WERI-Rb-1 (cell line): ENCODE measurements around the gene AFG1L.

ENCODE experiments used
- DNase-seq: peaks from one replicate; pipeline ENCODE4 v3.0.0-alpha.2; 2020
- H3K27ac ChIP-seq: fragments of 250-450 bp; sonication (Bioruptor Pico); 2 replicates; pipeline ENCODE4 v1.5.1; 2020; ENCODE audit warnings: mild to moderate bottlenecking, moderate library complexity
- H3K27me3 ChIP-seq: fragments of 250-450 bp; sonication (Bioruptor Pico); 2 replicates; pipeline ENCODE4 v1.5.1; 2021; ENCODE audit warnings: mild to moderate bottlenecking, low read depth, moderate library complexity; ENCODE audit not compliant: insufficient read depth, severe bottlenecking
- H3K36me3 ChIP-seq: fragments of 250-450 bp; sonication (Bioruptor Pico); 2 replicates; pipeline ENCODE4 v1.5.1; 2020; ENCODE audit warnings: mild to moderate bottlenecking, moderate library complexity
- H3K4me3 ChIP-seq: 2 replicates; pipeline ENCODE4 v1.5.1; 2011; ENCODE audit warnings: low read depth, mild to moderate bottlenecking, control low read depth, low read length
- H3K9me3 ChIP-seq: fragments of 250-450 bp; sonication (Bioruptor Pico); 2 replicates; pipeline ENCODE4 v1.5.1; 2021; ENCODE audit warnings: mild to moderate bottlenecking, moderate library complexity; ENCODE audit not compliant: severe bottlenecking
- TF ChIP-seq, protein P1 (sequence below): IDR thresholded peaks from 2 replicates; pipeline ENCODE4 v1.5.1; 2011; ENCODE audit warnings: low read depth, mild to moderate bottlenecking, control low read depth, inconsistent platforms, low read length

Gene AFG1L

DNA sequence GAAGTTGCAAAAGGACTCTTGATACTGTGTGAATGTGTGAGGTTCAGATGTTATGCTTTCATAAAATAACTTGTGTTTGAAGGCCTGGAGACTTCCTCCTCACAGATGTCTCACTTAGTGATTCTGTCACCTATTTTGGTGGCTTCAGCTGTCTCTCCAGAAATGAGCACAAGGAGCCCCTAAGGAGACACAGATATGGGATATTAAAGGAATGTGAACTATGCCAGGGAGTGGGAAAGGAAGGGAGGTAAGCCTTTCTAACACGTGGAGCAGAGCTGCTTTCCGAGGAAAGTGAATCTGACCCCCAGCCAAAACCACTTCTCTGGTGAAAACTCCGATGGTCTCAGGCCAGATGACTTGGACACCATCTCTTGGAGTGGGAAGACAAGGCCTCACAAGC lies 255.4 kb downstream of the AFG1L start:
- H3K36me3 ChIP-seq: no peaks in the 10 kb centered on the region
- H3K4me3 ChIP-seq: no peak overlapping the region
- H3K27ac ChIP-seq: no peak overlapping the region
- TF ChIP-seq, protein P1, sequence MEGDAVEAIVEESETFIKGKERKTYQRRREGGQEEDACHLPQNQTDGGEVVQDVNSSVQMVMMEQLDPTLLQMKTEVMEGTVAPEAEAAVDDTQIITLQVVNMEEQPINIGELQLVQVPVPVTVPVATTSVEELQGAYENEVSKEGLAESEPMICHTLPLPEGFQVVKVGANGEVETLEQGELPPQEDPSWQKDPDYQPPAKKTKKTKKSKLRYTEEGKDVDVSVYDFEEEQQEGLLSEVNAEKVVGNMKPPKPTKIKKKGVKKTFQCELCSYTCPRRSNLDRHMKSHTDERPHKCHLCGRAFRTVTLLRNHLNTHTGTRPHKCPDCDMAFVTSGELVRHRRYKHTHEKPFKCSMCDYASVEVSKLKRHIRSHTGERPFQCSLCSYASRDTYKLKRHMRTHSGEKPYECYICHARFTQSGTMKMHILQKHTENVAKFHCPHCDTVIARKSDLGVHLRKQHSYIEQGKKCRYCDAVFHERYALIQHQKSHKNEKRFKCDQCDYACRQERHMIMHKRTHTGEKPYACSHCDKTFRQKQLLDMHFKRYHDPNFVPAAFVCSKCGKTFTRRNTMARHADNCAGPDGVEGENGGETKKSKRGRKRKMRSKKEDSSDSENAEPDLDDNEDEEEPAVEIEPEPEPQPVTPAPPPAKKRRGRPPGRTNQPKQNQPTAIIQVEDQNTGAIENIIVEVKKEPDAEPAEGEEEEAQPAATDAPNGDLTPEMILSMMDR: no peak
- DNase-seq: no peak
- no peaks in the 10 kb centered on the region for H3K9me3 ChIP-seq
- no peaks in the 10 kb centered on the region for H3K27me3 ChIP-seq

DNA sequence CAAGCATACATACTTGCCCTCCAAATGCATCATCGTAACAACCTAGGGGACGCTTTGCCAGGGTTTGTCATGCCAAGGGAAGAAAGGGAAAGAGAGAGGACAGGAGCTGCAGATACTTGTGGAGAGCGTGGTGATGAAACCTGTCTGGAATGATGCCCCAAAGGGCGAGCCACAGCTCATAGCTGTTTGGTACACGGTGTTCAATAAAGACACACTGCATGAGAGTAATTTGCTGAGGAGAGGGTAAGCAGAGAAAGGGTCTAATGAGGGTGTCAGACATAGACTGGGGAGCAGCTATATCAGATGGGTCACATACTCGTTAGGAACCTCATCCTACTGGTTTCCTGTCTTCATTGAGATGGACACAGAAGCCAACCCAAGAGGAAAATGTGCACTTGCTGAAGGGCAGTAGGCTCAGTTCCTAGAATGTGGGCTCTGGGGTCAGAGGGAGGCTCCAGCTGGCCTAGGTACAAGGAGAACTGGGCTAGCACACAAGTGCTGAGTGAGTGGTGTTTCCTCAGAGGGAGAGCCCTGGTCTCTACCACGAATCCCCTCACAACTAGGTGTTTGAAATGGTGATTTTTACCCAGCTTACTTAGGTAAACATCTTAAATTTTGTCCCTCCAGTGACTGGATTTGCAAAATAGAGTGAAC lies 260.7 kb downstream of the AFG1L start:
- no peak overlapping the region for H3K27ac ChIP-seq

DNA sequence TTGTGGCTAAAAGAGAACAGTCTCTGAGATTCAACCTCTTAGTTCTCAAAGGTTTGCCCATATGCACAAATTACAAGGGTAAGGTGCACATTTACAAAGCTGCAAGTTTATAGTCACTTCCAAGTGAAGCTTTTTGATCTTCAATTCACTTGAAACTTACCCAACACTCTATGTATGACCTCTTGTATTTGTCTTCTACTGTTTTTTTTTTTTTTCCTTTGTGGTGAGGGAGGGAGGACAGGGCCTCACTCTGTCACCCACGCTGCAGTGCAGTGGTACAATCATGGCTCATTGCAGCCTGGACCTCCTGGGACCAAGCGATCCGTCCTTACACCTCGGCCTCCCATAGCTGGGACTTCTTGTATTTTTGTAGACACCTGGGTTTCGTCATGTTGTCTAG lies 261.4 kb downstream of the AFG1L start:
- DNase-seq: no peak
- Histone ChIP-seq H3K36me3 (no peaks in the 10 kb centered on the region), H3K4me3 (no peak overlapping the region), H3K27ac (no peak overlapping the region), H3K9me3 (no peaks in the 10 kb centered on the region), H3K27me3 (no peaks in the 10 kb centered on the region)
- TF ChIP-seq, protein P1: no peak

More for the DNA sequence above, 260.7 kb downstream of the AFG1L start:
- TF ChIP-seq, protein P1: no peak
- no peaks in the 10 kb centered on the region for H3K9me3 ChIP-seq
- no peaks in the 10 kb centered on the region for H3K27me3 ChIP-seq
- DNase-seq: no peak
- no peaks in the 10 kb centered on the region for H3K36me3 ChIP-seq
- H3K4me3 ChIP-seq: no peak overlapping the region

DNA sequence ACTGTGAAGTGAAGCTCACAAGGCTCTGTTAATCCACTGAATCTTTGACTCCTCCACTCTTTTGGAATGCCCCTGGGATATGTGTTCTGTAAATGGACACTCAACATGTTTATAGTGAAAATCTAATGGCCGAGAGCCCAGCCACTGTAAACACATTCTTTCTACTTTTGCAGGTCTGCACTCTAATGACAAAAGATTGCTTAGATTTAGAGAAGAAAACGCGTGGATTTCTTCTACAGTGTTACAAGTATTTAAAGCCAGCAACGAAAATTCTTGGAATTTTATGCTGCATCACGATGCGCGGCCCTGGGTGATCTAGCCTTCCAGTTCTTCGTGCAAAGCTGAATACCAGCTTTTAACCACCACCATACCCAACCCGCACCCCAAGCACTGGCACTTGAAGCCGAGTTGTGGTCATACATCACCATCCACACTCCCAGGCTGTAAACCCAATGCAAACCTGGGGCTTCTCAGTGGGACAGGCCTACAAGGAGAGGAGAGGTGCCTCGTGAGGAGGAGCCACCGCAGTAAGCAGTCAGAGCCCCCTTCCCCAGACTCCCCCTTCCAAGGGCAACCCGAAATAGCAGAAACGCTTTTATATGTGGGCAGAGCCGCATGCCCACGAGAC lies 262.1 kb downstream of the AFG1L start:
- no peak for DNase-seq
- peaks cover 4% of the 10 kb centered on the region for H3K27me3 ChIP-seq
- H3K27ac ChIP-seq: peak overlapping the region; percentile 98
- peak overlapping the region; percentile 98 for H3K4me3 ChIP-seq
- H3K36me3 ChIP-seq: no peaks in the 10 kb centered on the region
- no peaks in the 10 kb centered on the region for H3K9me3 ChIP-seq
- TF ChIP-seq, protein P1: no peak

DNA sequence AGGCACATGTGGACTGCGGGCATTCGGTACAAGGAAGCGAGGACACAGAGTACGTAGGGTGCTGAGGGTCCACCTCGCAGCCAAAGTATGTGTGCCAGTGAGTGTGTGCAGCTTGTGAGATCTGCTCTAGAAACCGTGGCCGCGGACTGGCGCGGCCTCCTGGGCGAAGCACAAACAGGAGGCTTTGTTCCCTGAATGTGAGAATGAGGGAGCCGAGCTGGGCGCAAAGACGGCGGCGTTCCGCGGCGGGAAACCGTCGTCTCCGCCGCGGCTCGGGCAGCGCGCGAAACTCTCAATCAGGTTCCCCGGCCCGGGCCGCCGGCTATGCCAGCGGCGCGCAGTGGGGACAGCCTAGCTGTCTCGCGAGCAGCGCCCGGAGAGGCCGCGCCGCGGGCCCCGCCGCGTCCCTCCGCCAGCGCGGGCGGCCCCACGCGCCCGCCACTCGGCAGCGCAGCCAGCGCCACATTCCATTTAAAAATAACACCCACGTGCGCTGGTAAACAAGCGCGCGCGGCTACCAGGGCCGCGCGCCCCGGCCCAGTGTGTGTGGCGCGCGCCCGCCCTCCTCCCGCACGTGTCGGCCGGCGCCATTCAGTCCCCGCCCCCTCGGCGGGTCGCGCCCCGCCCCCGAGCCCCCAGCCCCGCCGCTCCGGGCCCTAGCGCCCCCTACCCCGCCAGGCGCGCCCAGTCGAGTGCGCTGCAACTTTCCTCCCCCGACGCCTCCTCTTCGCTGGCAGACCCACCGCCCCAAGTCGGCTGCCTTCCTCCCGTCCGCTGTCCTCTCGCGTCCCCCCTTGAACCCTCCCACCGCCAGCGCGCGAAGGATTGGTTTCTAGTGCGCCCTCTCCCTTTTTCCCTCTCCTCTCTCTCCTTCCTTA lies 262.9 kb downstream of the AFG1L start:
- Histone ChIP-seq H3K4me3 (peak overlapping the region; percentile 98), H3K27me3 (peaks cover 10% of the 10 kb centered on the region), H3K9me3 (no peaks in the 10 kb centered on the region), H3K36me3 (no peaks in the 10 kb centered on the region), H3K27ac (peak overlapping the region; percentile 98)
- peak; percentile 70 for DNase-seq
- TF ChIP-seq, protein P1: no peak
